Measurements from ENCODE around the gene ARHGAP26. TPM values are rescaled to one million over a fixed set of nuclear protein-coding genes. Genes with fewer than 3 reads are reported as not detected.
A peak's percentile ranks its signal among the peaks of the same experiment; 100 is the strongest.

Gene ARHGAP26
- total and polyA plus RNA-seq, 4 experiments from 2014 or later: 2.0 to 22.7 (median 17.3) TPM

DNA sequence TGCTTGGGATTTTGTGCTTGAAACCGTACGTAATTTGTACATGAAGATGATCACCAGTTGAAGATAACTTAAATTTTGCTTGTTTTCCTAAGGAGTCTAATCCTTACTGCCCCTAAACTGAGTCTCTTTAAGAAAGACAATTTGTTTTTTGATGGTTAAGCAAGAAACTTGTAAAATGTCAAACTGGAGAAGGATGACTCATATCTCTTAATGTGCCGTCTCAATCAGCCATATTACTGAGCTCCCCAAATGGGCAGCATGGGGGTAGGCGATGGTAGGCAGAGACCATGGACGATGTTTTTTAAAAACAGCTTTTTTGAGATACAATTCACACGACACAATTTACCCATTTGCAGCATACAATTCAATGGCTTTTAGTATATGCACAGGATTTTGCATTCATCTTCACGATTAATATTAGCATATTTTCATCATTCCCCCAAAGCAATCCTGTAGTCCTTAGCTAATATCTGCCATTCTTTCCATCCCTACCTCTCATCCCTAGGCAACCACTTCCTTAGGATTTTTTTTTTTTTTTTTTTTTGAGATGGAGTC is 14.3 kb downstream of the ARHGAP26 start:
- Mint-ChIP-seq H3K27ac (peak overlapping the region in 5 of 7 donors; percentile 43 to 77 (median 70)), H3K9me3 (no peaks in the 10 kb centered on the region), H3K27me3 (no peaks in the 10 kb centered on the region), H3K36me3 (peaks cover 0 to 2% of the 10 kb centered on the region in 2 donors), H3K4me3 (peak overlapping the region in 7 of 8 donors; percentile 58 to 90 (median 78)), H3K4me1 (peaks cover 23 to 60% (median 44%) of the 10 kb centered on the region in 4 donors)
- H3K27ac ChIP-seq (ENCODE audit: low read depth, low read length): no peak overlapping the region
- intact Hi-C loops (cut with micrococcal nuclease): no loop called here
- peaks cover 23% of the 10 kb centered on the region for H3K4me1 ChIP-seq (ENCODE audit: insufficient read depth, low read length)
- H3K36me3 ChIP-seq (ENCODE audit: insufficient read depth, low read length): no peaks in the 10 kb centered on the region
- DNase-seq: no peak
- no peaks in the 10 kb centered on the region for H3K9me3 ChIP-seq (ENCODE audit: control insufficient read depth in 1 of 2, low read length in 2 of 2)
- H3K4me3 ChIP-seq (ENCODE audit: low read length in 2 of 2): no peak overlapping the region
- H3K27me3 ChIP-seq (ENCODE audit: insufficient read depth, low read length): no peaks in the 10 kb centered on the region
- ChIA-PET CTCF (ENCODE audit: partially characterized antibody) (interaction anchor here (0.7 to 3.1 kb wide), 6 partner anchors 14 to 1167 kb away, joined by 3 to 30 read pairs (median 4); partner anchors contain the start of gene ARHGAP26), POLR2A (ENCODE audit: partially characterized antibody) (interaction anchor here (0.7 to 5.2 kb wide), 5 partner anchors 14 to 1404 kb away, joined by 3 to 43 read pairs (median 6); partner anchors contain the start of gene ARHGAP26)

- ChIA-PET POLR2A (ENCODE audit: partially characterized antibody) (interaction anchor here (0.7 to 5.2 kb wide), 2 partner anchors 14 to 36 kb away, joined by 5 to 43 read pairs; no protein-coding TSS in a partner anchor), CTCF (ENCODE audit: partially characterized antibody) (interaction anchor here (0.9 to 3.1 kb wide), 4 partner anchors 14 to 96 kb away, joined by 3 to 30 read pairs (median 6); partner anchors contain the start of gene ARHGAP26)
- Mint-ChIP-seq H3K4me3 (peak overlapping the region in 5 of 8 donors; percentile 26 to 45 (median 43)), H3K9me3 (no peaks in the 10 kb centered on the region), H3K27me3 (no peaks in the 10 kb centered on the region), H3K4me1 (peaks cover 23 to 58% (median 41%) of the 10 kb centered on the region in 4 donors), H3K27ac (peak overlapping the region in 2 of 7 donors; percentile 14 to 15), H3K36me3 (peaks cover 0 to 2% of the 10 kb centered on the region in 2 donors)
- no peaks in the 10 kb centered on the region for H3K36me3 ChIP-seq (ENCODE audit: insufficient read depth, low read length)
- no peak overlapping the region for H3K4me3 ChIP-seq (ENCODE audit: low read length in 2 of 2)
- peaks cover 23% of the 10 kb centered on the region for H3K4me1 ChIP-seq (ENCODE audit: insufficient read depth, low read length)
- H3K27ac ChIP-seq (ENCODE audit: low read depth, low read length): no peak overlapping the region
- H3K27me3 ChIP-seq (ENCODE audit: insufficient read depth, low read length): no peaks in the 10 kb centered on the region
- H3K9me3 ChIP-seq (ENCODE audit: control insufficient read depth in 1 of 2, low read length in 2 of 2): no peaks in the 10 kb centered on the region
- no peak for DNase-seq
- intact Hi-C loops (cut with micrococcal nuclease): no loop called here
These were observed 15.0 kb downstream of the ARHGAP26 start for GRCh38 chr5:142785206-142785605.

GRCh38 chr5:142789206-142789605 is 19.0 kb downstream of the ARHGAP26 start:
- DNase-seq: no peak
- Mint-ChIP-seq H3K4me3 (no peak overlapping the region), H3K27ac (no peak overlapping the region), H3K4me1 (peaks cover 13 to 27% (median 19%) of the 10 kb centered on the region in 4 donors), H3K27me3 (no peaks in the 10 kb centered on the region), H3K36me3 (peaks cover 2 to 7% of the 10 kb centered on the region in 2 donors), H3K9me3 (no peaks in the 10 kb centered on the region)
- Histone ChIP-seq H3K27ac (ENCODE audit: low read depth, low read length) (no peak overlapping the region), H3K27me3 (ENCODE audit: insufficient read depth, low read length) (no peaks in the 10 kb centered on the region), H3K36me3 (ENCODE audit: insufficient read depth, low read length) (no peaks in the 10 kb centered on the region), H3K4me3 (ENCODE audit: low read length in 2 of 2) (no peak overlapping the region), H3K9me3 (ENCODE audit: control insufficient read depth in 1 of 2, low read length in 2 of 2) (no peaks in the 10 kb centered on the region), H3K4me1 (ENCODE audit: insufficient read depth, low read length) (peaks cover 6% of the 10 kb centered on the region)
- ChIA-PET CTCF (ENCODE audit: partially characterized antibody) (no interaction called here), POLR2A (ENCODE audit: partially characterized antibody) (no interaction called here)
- intact Hi-C loops (cut with micrococcal nuclease): no loop called here

- Histone ChIP-seq H3K27ac (ENCODE audit: low read depth, low read length) (no peak overlapping the region), H3K4me3 (ENCODE audit: low read length in 2 of 2) (no peak overlapping the region), H3K4me1 (ENCODE audit: insufficient read depth, low read length) (peaks cover 7% of the 10 kb centered on the region), H3K36me3 (ENCODE audit: insufficient read depth, low read length) (no peaks in the 10 kb centered on the region), H3K9me3 (ENCODE audit: control insufficient read depth in 1 of 2, low read length in 2 of 2) (no peaks in the 10 kb centered on the region), H3K27me3 (ENCODE audit: insufficient read depth, low read length) (no peaks in the 10 kb centered on the region)
- H3K9me3 Mint-ChIP-seq: no peaks in the 10 kb centered on the region
- no peak overlapping the region for H3K4me3 Mint-ChIP-seq
- peaks cover 0 to 7% of the 10 kb centered on the region in 2 donors for H3K36me3 Mint-ChIP-seq
- POLR2A ChIA-PET (ENCODE audit: partially characterized antibody): no interaction called here
- H3K27me3 Mint-ChIP-seq: no peaks in the 10 kb centered on the region
- H3K27ac Mint-ChIP-seq: peak overlapping the region in 2 of 7 donors; percentile 14 to 26
- DNase-seq: no peak
- H3K4me1 Mint-ChIP-seq: peaks cover 15 to 27% (median 22%) of the 10 kb centered on the region in 4 donors
- intact Hi-C loops (cut with micrococcal nuclease): no loop called here
- CTCF ChIA-PET (ENCODE audit: partially characterized antibody): no interaction called here
These were observed 22.1 kb downstream of the ARHGAP26 start for GRCh38 chr5:142792012-142792864.

GRCh38 chr5:142792865-142793232 is 22.7 kb downstream of the ARHGAP26 start:
- no peak overlapping the region for H3K27ac Mint-ChIP-seq
- CTCF ChIA-PET (ENCODE audit: partially characterized antibody): no interaction called here

GRCh38 chr5:142794537-142794936 is 24.4 kb downstream of the ARHGAP26 start:
- no peak overlapping the region for H3K4me3 Mint-ChIP-seq
- ChIA-PET POLR2A (ENCODE audit: partially characterized antibody) (interaction anchor here (0.7 kb wide), 1 partner anchor 15 kb away, joined by 3 read pairs; no protein-coding TSS in a partner anchor), CTCF (ENCODE audit: partially characterized antibody) (interaction anchor here (1.0 kb wide), 1 partner anchor 81 kb away, joined by 5 read pairs; no protein-coding TSS in a partner anchor)
- H3K27me3 ChIP-seq (ENCODE audit: insufficient read depth, low read length): no peaks in the 10 kb centered on the region
- H3K27ac ChIP-seq (ENCODE audit: low read depth, low read length): no peak overlapping the region
- no peak for DNase-seq
- peak overlapping the region in 3 of 7 donors; percentile 2 to 83 (median 12) for H3K27ac Mint-ChIP-seq
- no peak overlapping the region for H3K4me3 ChIP-seq (ENCODE audit: low read length in 2 of 2)
- no peaks in the 10 kb centered on the region for H3K27me3 Mint-ChIP-seq
- H3K36me3 Mint-ChIP-seq: peaks cover 0 to 7% of the 10 kb centered on the region in 2 donors
- H3K4me1 Mint-ChIP-seq: peaks cover 31 to 44% (median 38%) of the 10 kb centered on the region in 4 donors
- H3K36me3 ChIP-seq (ENCODE audit: insufficient read depth, low read length): no peaks in the 10 kb centered on the region
- no peaks in the 10 kb centered on the region for H3K9me3 Mint-ChIP-seq
- intact Hi-C loops (cut with micrococcal nuclease): no loop called here
- no peaks in the 10 kb centered on the region for H3K9me3 ChIP-seq (ENCODE audit: control insufficient read depth in 1 of 2, low read length in 2 of 2)
- H3K4me1 ChIP-seq (ENCODE audit: insufficient read depth, low read length): peaks cover 30% of the 10 kb centered on the region

More at GRCh38 chr5:142792865-142793232, 22.7 kb downstream of the ARHGAP26 start:
- H3K4me3 ChIP-seq (ENCODE audit: low read length in 2 of 2): no peak overlapping the region
- no peak overlapping the region for H3K27ac ChIP-seq (ENCODE audit: low read depth, low read length)
- Mint-ChIP-seq H3K36me3 (peaks cover 0 to 7% of the 10 kb centered on the region in 2 donors), H3K4me1 (peaks cover 19 to 31% (median 25%) of the 10 kb centered on the region in 4 donors), H3K4me3 (no peak overlapping the region), H3K27me3 (no peaks in the 10 kb centered on the region), H3K9me3 (no peaks in the 10 kb centered on the region)
- peaks cover 13% of the 10 kb centered on the region for H3K4me1 ChIP-seq (ENCODE audit: insufficient read depth, low read length)
- intact Hi-C loops (cut with micrococcal nuclease): no loop called here
- DNase-seq: no peak
- POLR2A ChIA-PET (ENCODE audit: partially characterized antibody): no interaction called here
- H3K9me3 ChIP-seq (ENCODE audit: control insufficient read depth in 1 of 2, low read length in 2 of 2): no peaks in the 10 kb centered on the region
- no peaks in the 10 kb centered on the region for H3K36me3 ChIP-seq (ENCODE audit: insufficient read depth, low read length)
- no peaks in the 10 kb centered on the region for H3K27me3 ChIP-seq (ENCODE audit: insufficient read depth, low read length)

DNA sequence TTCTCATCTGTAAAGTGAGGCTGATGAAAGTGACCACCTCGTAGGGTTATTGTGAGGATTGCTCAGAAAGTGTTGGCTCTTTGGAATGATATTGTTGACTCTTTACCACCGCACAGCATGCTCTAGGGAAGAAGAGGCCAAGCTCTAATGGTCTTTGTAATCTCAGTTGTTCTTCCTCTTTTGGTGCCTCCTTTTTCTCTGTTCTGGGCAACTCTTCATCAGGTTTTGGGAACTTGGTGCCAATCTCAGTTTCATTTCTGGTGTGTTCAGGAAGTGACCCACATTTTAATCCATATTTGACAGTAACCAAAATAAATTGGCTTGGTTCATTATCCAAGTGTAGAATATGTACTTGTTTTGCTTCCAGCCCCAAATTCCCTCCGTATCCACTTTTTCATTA is 25.1 kb downstream of the ARHGAP26 start:
- intact Hi-C loops (cut with micrococcal nuclease): no loop called here
- Histone ChIP-seq H3K4me3 (ENCODE audit: low read length in 2 of 2) (no peak overlapping the region), H3K36me3 (ENCODE audit: insufficient read depth, low read length) (no peaks in the 10 kb centered on the region), H3K27me3 (ENCODE audit: insufficient read depth, low read length) (no peaks in the 10 kb centered on the region), H3K9me3 (ENCODE audit: control insufficient read depth in 1 of 2, low read length in 2 of 2) (no peaks in the 10 kb centered on the region), H3K4me1 (ENCODE audit: insufficient read depth, low read length) (peaks cover 37% of the 10 kb centered on the region), H3K27ac (ENCODE audit: low read depth, low read length) (no peak overlapping the region)
- Mint-ChIP-seq H3K27ac (peak overlapping the region in 2 of 7 donors; percentile 9 to 47), H3K9me3 (no peaks in the 10 kb centered on the region), H3K4me1 (peaks cover 33 to 51% (median 44%) of the 10 kb centered on the region in 4 donors), H3K36me3 (peaks cover 0 to 7% of the 10 kb centered on the region in 2 donors), H3K4me3 (no peak overlapping the region), H3K27me3 (no peaks in the 10 kb centered on the region)
- DNase-seq: no peak
- CTCF ChIA-PET (ENCODE audit: partially characterized antibody): interaction anchor here (1.0 kb wide), 1 partner anchor 82 kb away, joined by 5 read pairs; no protein-coding TSS in a partner anchor
- POLR2A ChIA-PET (ENCODE audit: partially characterized antibody): no interaction called here
